ENCODE data around the gene BPIFB2.
"Not testable (repeated sequence)": the region's sequence is repeated elsewhere in the genome, so short reads cannot be mapped to it uniquely, and the experiment has no call there.

Gene BPIFB2

GRCh38 chr20:33042983-33043730, 35.7 kb downstream of the BPIFB2 start:
- DNase-seq, result no peak

GRCh38 chr20:33043731-33044181, 36.3 kb downstream of the BPIFB2 start:
- DNase-seq, result no peak

DNA sequence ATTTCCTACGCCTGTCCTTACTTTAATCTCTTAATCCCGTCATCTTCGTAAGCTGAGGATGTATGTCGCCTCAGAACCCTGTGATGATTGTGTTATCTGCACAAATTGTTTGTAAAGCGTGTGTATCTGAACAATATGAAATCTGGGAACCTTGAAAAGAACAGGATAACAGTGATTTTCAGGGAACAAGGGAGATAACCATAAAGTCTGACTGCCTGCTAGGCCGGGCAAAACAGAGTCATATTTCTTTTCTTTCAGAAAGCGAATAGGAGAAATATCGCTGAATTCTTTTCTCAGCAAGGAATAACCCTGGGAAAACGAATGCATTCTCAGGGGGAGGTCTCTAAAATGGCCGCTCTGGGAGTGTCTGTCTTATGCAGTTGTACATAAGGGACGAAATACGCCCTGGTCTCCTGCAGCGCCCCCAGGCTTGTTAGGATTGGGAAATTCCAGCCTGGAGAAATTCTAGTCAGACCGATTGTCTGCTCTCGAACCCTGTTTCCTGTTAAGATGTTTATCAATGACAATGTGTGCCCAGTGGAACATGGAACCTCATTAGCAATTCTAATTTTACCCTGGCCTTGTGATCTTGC, 37.7 kb downstream of the BPIFB2 start:
- DNase-seq, result not testable (repeated sequence)

DNA sequence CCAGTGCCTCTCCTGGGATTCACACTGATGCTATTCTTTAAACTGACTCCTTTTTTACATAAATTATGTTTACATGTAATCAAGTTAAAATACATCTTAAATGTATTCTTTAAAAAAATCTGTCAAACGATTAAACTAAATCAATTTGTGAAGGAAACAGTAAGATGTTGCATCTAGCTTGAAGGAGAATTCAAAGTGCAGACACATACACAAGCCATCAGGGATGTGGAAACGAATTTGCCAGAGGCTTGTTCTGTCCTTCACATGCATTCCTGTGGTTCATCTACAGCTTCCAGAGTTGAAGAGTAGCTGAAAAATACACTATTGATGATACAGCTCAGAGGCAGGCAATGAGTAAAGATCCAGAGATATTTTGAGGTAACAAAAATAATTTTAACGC, 38.9 kb downstream of the BPIFB2 start:
- DNase-seq, result no peak

DNA sequence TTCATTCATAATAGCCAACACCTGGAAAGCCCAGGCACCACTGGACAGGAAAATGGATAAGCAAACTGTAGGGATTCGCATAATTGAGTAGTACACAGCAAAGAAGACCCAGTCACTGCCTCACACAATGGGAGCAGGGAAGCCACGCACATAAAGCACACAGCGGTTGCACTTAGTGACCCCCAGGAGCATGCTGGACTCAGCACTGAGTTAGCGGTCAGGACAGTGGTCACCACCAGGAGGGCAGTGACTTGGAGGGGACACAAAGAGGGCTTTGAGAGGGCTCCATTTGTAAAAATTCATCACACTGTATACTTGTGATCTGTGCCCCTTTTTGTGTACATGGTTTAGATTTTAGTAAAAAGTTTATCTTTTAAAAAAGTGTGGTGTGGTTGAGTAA, 43.8 kb downstream of the BPIFB2 start:
- no peak for DNase-seq

GRCh38 chr20:33053291-33054106, 46.0 kb downstream of the BPIFB2 start, which contains the start of gene BPIFB3:
TSS of gene BPIFB3 (plus strand) at chr20:33053903. CDS start at chr20:33055436, 1,533 bp downstream.
- DNase-seq, result no peak

DNA sequence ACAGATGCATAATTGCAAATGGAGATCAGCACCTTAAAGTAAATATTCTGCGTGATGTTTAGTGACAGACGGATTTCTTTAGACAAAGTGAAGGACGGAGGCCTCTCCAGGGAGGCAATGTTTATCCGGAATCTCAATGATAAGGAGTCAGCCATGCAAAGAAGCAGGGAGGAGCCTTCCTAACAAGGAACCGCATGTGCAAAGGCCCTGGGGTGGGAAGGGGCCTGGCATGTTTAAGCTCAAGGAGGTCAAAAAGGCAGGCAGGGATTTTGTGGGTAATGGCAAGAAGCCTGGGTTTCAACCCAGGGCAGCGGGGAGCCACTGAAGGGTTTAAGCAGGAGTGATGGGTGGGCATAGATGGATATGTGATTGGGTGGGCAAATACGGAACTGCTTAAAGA, 46.9 kb downstream of the BPIFB2 start:
- no peak for DNase-seq

- no peak for DNase-seq
Observed at GRCh38 chr20:33054791-33055190, 47.3 kb downstream of the BPIFB2 start.

DNA sequence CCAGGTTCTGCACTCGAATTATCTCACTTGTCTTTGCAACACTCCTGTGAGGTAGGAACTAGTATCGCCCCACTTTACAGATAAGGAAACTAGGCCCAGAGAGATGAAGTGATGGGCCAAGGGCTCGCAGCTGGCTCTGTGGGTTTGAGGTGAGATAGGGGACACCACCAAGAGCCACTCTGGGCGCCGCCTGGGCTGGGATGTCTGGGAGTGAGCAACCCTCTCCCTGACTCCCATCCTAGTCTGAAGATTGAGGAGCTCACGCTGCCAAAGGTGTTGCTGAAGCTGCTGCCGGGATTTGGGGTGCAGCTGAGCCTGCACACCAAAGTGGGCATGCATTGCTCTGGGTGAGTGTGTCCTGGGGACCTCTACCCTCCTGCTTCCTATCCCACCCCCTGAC, 51.6 kb downstream of the BPIFB2 start:
- DNase-seq, result no peak

DNA sequence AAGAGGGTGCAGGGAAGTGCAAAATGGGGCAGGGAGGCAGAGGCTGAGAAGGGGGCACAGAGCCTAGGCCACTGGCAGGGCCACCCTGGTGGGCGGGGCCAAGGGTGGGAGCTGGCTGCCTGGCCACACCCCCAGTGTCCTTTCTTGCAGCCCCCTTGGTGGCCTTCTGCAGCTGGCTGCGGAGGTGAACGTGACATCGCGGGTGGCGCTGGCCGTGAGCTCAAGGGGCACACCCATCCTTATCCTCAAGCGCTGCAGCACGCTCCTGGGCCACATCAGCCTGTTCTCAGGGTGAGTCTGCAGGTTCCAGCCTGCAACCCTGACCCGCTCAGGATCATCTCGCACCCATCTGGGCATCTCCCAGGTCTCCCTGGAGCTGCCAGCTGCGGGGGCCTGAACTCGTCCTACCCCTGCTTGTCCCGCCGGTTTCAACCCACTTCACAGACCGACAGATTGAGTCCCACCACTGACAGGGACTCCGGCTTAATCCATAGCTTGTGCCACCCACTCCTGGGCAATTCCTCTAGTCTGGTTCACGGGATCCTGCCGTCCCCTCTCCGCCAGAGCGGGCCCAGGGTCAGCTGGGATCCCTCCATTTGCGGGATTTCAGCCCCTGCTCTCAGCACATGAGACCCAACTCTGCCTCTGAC, 52.4 kb downstream of the BPIFB2 start:
- no peak for DNase-seq

DNA sequence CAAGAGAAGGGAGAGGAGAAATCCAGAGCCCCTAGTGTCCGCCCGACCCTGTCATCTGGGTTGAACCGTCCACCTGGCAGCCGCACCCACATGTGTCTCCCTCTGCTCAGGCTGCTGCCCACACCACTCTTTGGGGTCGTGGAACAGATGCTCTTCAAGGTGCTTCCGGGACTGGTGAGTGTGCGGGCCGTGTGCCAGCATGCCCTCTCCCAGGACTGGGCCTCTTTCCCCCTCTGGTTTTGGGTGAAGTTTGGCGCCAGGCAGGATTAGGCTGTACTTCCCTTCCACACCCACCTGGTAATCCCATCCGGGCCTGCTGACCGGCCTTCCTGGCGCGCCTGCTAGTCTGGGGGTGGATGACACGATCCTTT, 54.1 kb downstream of the BPIFB2 start:
- DNase-seq, result no peak

DNA sequence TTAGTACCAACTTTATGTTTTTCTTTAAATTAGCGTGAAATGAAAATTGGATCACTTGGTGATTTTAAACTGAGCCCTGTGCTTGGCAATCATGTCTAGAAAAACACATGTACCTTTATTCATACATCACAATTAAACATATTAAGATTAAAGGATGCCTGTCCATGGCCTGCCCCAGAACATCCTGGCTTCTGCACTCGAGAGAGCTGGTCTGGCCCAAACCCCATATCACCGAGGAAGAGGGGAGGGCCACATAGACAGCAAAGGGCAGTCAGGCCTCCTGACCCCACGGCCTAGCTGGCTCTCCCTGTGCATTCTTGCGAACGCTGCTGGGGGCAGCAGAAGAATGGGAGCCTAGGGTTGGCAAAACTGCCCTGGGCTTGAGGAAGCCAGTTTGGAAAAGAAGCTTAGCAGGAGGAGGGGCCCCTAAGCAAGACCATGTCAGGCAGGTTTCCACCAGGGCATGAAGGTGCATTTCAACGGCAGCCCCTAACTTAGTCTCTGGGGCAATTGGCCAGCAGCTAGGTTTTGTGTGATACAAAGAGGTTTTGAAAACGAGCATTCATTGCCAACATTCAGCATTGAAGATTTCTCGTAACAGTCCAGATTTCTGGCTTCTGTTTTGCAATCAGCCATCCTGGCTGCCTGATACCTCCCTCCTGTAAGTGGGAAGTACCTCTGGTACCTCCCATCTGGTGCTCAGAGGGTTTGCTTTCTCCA, 54.8 kb downstream of the BPIFB2 start:
- no peak for DNase-seq

DNA sequence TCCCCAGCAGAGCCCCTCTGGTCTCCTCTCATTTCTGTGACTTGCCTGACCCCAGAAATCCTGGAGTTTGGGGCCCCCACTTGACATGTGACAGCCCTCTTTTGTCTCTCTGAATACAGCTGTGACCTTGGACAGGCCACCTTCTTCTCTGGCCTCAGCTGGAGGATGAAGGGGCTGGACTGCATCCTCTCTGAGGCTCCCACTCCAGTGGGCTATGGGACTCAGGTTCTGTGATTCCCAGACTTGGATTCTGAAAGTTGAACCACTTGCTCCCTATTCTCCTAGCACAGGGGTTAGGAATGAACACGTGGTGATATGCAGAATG, 55.3 kb downstream of the BPIFB2 start:
- no peak for DNase-seq

DNA sequence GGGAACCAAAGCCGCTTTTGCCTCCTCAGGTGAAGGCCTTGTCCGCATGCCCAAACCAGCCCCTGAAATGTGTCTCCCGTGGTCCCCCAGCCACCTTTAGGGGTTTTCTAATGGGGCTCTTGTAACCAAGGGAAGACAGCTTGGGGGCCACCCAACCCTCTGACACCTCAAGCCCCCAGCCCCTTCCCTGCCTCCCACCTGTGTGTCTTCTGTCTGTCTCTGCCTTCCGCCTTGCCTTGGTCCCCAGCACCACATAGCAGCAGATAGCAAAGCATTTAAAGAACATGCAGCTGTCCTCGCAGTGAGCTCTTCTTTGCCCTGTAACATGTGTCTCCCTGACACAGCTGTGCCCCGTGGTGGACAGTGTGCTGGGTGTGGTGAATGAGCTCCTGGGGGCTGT, 55.8 kb downstream of the BPIFB2 start:
- no peak for DNase-seq

- DNase-seq, result no peak
Observed at GRCh38 chr20:33064572-33065287, 57.2 kb downstream of the BPIFB2 start.

GRCh38 chr20:33065785-33066184, 58.3 kb downstream of the BPIFB2 start:
- DNase-seq, result no peak

DNA sequence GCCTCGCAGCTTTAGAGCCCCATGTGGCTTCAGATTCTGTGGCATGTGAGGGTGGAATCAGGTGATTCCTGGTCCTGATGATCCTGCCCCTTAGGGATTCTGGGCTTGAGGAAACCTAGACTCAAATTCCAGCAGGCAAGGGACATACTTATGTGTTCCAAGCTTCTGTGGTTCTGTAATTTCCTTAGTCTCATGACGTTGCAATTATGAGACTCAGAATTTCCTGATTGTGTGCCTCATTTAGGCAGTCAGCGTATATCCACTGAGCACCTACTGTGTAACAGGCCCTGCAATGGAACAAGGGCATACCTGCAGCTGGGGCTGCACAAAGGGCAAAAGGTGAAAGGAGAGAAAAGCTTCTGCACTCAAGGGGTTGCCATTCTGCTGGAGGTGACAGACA, 60.3 kb downstream of the BPIFB2 start:
- no peak for DNase-seq

- no peak for DNase-seq
Observed at GRCh38 chr20:33068251-33068939, 60.9 kb downstream of the BPIFB2 start.

- DNase-seq, result no peak
Observed at GRCh38 chr20:33069673-33070072, 62.2 kb downstream of the BPIFB2 start.

DNA sequence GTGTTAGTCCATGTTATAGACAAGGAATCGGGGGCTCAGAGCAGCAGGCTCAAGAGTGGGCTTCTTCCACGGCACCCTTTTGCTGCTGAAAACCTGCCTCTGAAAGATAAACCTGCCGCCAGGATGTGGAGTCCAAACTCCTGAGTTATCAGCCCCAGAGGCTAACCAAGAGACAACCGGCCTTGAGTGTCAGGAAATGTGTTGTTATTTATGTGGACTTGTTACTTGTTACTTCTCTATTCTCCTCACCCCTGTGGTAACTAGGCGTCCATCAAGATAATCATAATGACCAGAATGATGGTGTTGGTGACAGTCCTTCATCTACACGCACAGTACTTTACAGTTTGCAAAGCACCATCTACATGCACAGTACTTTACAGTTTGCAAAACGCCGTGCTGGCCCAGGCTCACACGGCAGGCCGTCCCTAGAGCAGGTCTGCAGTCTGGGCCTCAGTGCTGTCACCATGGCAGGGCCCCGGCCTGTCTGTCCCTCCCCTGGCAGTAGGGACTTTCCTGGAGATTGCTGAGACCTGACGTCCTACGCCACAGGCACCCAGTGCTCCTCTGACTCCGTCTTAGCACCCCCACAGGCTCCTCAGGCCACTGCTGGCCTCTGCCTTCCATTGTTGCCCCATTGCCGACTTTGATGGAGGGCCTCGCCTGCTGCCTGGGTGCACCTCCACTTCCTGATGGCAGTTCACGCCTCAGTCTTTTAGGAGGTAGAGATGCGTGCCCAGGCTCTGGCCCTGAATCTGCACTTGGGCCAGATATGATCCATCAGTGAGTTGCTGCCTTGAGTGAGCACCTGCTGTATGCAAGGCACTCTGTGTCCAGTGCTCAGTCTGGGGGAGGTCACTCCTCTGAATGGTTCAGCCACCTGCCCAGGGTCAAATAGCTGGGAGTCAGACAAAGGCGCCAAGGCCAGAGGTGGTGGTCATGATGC, 62.9 kb downstream of the BPIFB2 start:
- no peak for DNase-seq

All from CD4-positive, alpha-beta T cell treated with Interleukin-6 for 4 hours (primary cell).